Measurements from ENCODE around the gene AMBP. TPM values are rescaled to one million over a fixed set of nuclear protein-coding genes. Genes with fewer than 3 reads are reported as not detected.

The AMBP gene
- total and polyA plus RNA-seq, 2 of the 13 experiments (the other 11 are each of a cell fraction or from before 2014, with no cell fraction given): 1,510 to 2,580 TPM

DNA sequence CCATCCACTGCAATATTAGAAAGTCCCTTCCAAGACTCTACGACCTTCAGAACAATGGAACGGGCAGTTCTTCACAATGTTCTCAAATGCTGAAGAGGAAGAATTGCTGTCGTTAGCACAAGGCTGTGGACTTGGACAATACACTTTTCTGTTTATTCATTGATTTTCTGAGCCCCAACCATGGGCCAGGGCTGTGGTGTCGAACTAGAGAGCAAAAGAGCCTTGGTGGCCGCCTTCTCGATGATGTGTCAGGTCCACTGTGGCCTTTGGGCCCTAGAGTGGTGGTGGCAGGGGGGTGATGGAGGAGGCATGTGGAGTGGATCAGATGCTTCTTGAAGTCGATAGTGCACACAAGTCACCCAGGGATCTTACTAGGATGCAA lies 39.5 kb upstream of the AMBP start (continued):
- TF ChIP-seq, protein P1, sequence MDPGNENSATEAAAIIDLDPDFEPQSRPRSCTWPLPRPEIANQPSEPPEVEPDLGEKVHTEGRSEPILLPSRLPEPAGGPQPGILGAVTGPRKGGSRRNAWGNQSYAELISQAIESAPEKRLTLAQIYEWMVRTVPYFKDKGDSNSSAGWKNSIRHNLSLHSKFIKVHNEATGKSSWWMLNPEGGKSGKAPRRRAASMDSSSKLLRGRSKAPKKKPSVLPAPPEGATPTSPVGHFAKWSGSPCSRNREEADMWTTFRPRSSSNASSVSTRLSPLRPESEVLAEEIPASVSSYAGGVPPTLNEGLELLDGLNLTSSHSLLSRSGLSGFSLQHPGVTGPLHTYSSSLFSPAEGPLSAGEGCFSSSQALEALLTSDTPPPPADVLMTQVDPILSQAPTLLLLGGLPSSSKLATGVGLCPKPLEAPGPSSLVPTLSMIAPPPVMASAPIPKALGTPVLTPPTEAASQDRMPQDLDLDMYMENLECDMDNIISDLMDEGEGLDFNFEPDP (CRISPR knock-in tag; conservative IDR thresholded peaks at IDR 0.05): no peak
- TF ChIP-seq PLRG1 (conservative IDR thresholded peaks at IDR 0.05): no peak
- no peak for TF ChIP-seq DNMT3B (CRISPR knock-in tag; conservative IDR thresholded peaks at IDR 0.05)
- TF ChIP-seq ZMYM4 (CRISPR knock-in tag; IDR thresholded peaks at IDR 0.05): no peak
- no peak for TF ChIP-seq IRF2 (CRISPR knock-in tag; IDR thresholded peaks at IDR 0.05)
- TF ChIP-seq, protein P2, sequence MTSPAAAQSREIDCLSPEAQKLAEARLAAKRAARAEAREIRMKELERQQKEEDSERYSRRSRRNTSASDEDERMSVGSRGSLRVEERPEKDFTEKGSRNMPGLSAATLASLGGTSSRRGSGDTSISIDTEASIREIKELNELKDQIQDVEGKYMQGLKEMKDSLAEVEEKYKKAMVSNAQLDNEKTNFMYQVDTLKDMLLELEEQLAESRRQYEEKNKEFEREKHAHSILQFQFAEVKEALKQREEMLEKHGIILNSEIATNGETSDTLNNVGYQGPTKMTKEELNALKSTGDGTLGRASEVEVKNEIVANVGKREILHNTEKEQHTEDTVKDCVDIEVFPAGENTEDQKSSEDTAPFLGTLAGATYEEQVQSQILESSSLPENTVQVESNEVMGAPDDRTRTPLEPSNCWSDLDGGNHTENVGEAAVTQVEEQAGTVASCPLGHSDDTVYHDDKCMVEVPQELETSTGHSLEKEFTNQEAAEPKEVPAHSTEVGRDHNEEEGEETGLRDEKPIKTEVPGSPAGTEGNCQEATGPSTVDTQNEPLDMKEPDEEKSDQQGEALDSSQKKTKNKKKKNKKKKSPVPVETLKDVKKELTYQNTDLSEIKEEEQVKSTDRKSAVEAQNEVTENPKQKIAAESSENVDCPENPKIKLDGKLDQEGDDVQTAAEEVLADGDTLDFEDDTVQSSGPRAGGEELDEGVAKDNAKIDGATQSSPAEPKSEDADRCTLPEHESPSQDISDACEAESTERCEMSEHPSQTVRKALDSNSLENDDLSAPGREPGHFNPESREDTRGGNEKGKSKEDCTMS (CRISPR knock-in tag; conservative IDR thresholded peaks at IDR 0.05): 0 out of 2 replicates have a peak, but pooled peaks have one; percentile 8
- TF ChIP-seq NR3C1 (CRISPR knock-in tag; IDR thresholded peaks at IDR 0.05): no peak
- no peak for TF ChIP-seq ATRX (CRISPR knock-in tag; IDR thresholded peaks at IDR 0.05; ENCODE audit: borderline replicate concordance)
- 0 out of 2 replicates have a peak, but pooled peaks have one; percentile 24 for TF ChIP-seq PITX1 (CRISPR knock-in tag; IDR thresholded peaks at IDR 0.05)
- TF ChIP-seq, protein P3, sequence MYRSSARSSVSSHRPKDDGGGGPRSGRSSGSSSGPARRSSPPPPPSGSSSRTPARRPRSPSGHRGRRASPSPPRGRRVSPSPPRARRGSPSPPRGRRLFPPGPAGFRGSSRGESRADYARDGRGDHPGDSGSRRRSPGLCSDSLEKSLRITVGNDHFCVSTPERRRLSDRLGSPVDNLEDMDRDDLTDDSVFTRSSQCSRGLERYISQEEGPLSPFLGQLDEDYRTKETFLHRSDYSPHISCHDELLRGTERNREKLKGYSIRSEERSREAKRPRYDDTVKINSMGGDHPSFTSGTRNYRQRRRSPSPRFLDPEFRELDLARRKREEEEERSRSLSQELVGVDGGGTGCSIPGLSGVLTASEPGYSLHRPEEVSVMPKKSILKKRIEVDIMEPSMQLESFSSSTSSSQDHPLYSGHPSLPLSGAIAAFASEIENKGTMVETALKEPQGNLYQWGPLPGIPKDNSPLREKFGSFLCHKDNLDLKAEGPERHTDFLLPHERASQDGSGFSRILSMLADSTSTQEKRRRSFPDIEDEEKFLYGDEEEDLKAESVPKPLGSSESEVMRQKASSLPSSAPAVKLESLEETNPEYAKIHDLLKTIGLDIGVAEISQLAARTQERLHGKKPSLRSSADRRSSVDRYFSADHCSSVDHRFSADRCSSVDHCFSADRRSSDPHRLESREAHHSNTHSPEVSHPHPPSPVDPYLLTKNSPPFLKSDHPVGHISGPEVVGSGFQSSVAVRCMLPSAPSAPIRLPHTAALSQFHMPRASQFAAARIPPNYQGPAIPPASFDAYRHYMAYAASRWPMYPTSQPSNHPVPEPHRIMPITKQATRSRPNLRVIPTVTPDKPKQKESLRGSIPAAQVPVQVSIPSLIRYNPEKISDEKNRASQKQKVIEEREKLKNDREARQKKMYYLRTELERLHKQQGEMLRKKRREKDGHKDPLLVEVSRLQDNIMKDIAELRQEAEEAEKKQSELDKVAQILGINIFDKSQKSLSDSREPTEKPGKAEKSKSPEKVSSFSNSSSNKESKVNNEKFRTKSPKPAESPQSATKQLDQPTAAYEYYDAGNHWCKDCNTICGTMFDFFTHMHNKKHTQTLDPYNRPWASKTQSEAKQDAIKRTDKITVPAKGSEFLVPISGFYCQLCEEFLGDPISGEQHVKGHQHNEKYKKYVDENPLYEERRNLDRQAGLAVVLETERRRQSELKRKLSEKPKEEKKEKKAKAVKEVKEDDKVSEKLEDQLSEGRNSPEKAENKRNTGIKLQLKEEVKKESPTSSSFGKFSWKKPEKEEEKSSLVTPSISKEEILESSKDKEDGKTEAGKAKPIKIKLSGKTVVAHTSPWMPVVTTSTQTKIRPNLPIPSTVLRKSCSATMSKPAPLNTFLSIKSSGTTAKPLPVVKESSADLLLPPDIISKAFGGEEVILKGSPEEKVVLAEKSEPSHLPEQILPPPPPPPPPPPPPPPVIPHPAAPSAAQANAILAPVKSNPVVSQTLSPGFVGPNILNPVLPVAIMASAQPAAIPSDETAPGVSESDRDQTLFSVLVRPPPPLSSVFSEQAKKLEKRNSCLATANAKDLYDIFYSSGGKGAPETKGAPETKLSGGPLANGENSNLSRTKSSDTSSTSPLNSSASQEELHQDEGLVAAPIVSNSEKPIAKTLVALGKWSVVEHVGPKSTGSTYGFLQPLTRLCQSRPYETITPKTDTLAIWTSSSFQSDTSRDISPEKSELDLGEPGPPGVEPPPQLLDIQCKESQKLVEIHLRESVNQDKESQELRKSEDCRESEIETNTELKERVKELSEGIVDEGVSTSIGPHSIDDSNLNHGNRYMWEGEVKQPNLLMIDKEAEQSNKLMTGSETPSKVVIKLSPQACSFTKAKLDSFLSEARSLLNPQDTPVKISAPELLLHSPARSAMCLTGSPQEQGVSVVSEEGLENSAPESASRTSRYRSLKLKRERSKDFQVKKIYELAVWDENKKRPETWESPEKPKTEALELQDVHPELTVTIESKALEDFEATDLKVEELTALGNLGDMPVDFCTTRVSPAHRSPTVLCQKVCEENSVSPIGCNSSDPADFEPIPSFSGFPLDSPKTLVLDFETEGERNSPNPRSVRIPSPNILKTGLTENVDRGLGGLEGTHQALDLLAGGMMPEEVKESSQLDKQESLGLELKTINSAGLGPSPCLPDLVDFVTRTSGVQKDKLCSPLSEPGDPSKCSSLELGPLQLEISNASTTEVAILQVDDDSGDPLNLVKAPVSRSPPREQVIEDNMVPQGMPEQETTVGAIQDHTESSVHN (CRISPR knock-in tag; IDR thresholded peaks at IDR 0.05): no peak
- peak; percentile 21; the same call in 1 of the 2 replicates for TF ChIP-seq NFKB2 (CRISPR knock-in tag; IDR thresholded peaks at IDR 0.05; ENCODE audit: borderline replicate concordance)
- TF ChIP-seq, protein P4, sequence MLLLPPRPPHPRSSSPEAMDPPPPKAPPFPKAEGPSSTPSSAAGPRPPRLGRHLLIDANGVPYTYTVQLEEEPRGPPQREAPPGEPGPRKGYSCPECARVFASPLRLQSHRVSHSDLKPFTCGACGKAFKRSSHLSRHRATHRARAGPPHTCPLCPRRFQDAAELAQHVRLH (CRISPR knock-in tag; IDR thresholded peaks at IDR 0.05; ENCODE audit: borderline replicate concordance, low read depth): no peak
- TF ChIP-seq, protein P5, sequence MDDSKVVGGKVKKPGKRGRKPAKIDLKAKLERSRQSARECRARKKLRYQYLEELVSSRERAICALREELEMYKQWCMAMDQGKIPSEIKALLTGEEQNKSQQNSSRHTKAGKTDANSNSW (CRISPR knock-in tag; IDR thresholded peaks at IDR 0.05; ENCODE audit: borderline replicate concordance): no peak
- no peak for TF ChIP-seq XBP1 (CRISPR knock-in tag; IDR thresholded peaks at IDR 0.05)
- no peak for TF ChIP-seq ZNF761 (CRISPR knock-in tag; conservative IDR thresholded peaks at IDR 0.05)
- TF ChIP-seq ZNF550 (CRISPR knock-in tag; IDR thresholded peaks at IDR 0.05; ENCODE audit: borderline replicate concordance): no peak
- TF ChIP-seq NBN (conservative IDR thresholded peaks at IDR 0.05): no peak
- TF ChIP-seq ZNF792 (CRISPR knock-in tag; IDR thresholded peaks at IDR 0.05): no peak; the same call in 1 of the 2 replicates
